HUES64 (cell line): Measurements from ENCODE around the gene APOB.

Experiments
- H3K27ac ChIP-seq: 2 replicates; pipeline ENCODE4 v1.7.0; 2013; ENCODE audit warnings: low read depth, low read length, inconsistent platforms
- H3K27me3 ChIP-seq: 2 replicates; pipeline ENCODE4 v1.6.1; 2013; ENCODE audit warnings: mild to moderate bottlenecking, low read length; ENCODE audit not compliant: insufficient read depth
- H3K36me3 ChIP-seq: 2 replicates; pipeline ENCODE4 v1.6.1; 2013; ENCODE audit warnings: mild to moderate bottlenecking, low read length; ENCODE audit not compliant: insufficient read depth
- H3K4me1 ChIP-seq: 2 replicates; pipeline ENCODE4 v1.6.1; 2013; ENCODE audit warnings: mild to moderate bottlenecking, low read length, moderate library complexity; ENCODE audit not compliant: insufficient read depth
- H3K4me3 ChIP-seq: 2 replicates; pipeline ENCODE4 v1.5.1; 2013; ENCODE audit warnings: mild to moderate bottlenecking, low read length, moderate library complexity
- H3K9ac ChIP-seq: 2 replicates; pipeline ENCODE4 v1.6.1; 2013; ENCODE audit warnings: mild to moderate bottlenecking, low read depth, low read length
- H3K9me3 ChIP-seq: 2 replicates; pipeline ENCODE4 v1.6.1; 2013; ENCODE audit warnings: low read depth, low read length; ENCODE audit not compliant: insufficient read depth
- WGBS: fragments of 150-250, 120-280 bp; methylation state at CpG from one replicate; pipeline ENCODE4 v1.1.7; 2013; ENCODE audit warnings: missing lambda C conversion rate; 5-methylcytosine and 5-hydroxymethylcytosine counted together

Gene APOB

GRCh38 chr2:21046506-21046905, 2.6 kb upstream of the APOB start:
- Histone ChIP-seq H3K9ac (no peak overlapping the region), H3K4me1 (peaks cover 14% of the 10 kb centered on the region), H3K36me3 (no peaks in the 10 kb centered on the region), H3K4me3 (no peak overlapping the region), H3K27ac (no peak overlapping the region), H3K27me3 (peaks cover 19% of the 10 kb centered on the region), H3K9me3 (no peaks in the 10 kb centered on the region)
- 94% methylated on average over 2 of the region's 2 CpGs for WGBS

GRCh38 chr2:21044694-21045371, 960 bp upstream of the APOB start:
- Histone ChIP-seq H3K36me3 (no peaks in the 10 kb centered on the region), H3K9me3 (no peaks in the 10 kb centered on the region), H3K9ac (no peak overlapping the region), H3K4me1 (peaks cover 14% of the 10 kb centered on the region), H3K4me3 (peak overlapping the region; percentile 64; the same call in 1 of the 2 replicates), H3K27ac (no peak overlapping the region), H3K27me3 (peaks cover 19% of the 10 kb centered on the region)
- WGBS: 89% methylated on average over 20 of the region's 20 CpGs

GRCh38 chr2:21042958-21043743, 722 bp downstream of the APOB start:
- H3K27ac ChIP-seq: no peak overlapping the region
- H3K27me3 ChIP-seq: peaks cover 19% of the 10 kb centered on the region
- H3K9ac ChIP-seq: peak overlapping the region; percentile 46; the same call in 1 of the 2 replicates
- no peaks in the 10 kb centered on the region for H3K9me3 ChIP-seq
- H3K4me1 ChIP-seq: peaks cover 14% of the 10 kb centered on the region
- under 1% methylated on average over 24 of the region's 25 CpGs for WGBS
- no peaks in the 10 kb centered on the region for H3K36me3 ChIP-seq
- H3K4me3 ChIP-seq: peak overlapping the region; percentile 64

GRCh38 chr2:21042708-21042957, 1.2 kb downstream of the APOB start:
- Histone ChIP-seq H3K4me1 (peaks cover 9% of the 10 kb centered on the region), H3K27me3 (peaks cover 19% of the 10 kb centered on the region), H3K4me3 (no peak overlapping the region), H3K27ac (no peak overlapping the region), H3K9ac (no peak overlapping the region), H3K9me3 (no peaks in the 10 kb centered on the region), H3K36me3 (no peaks in the 10 kb centered on the region)
- 30% methylated on average over 4 of the region's 5 CpGs for WGBS

GRCh38 chr2:21041943-21042707, 1.7 kb downstream of the APOB start:
- H3K4me3 ChIP-seq: no peak overlapping the region
- WGBS: 89% methylated on average over 16 of the region's 16 CpGs
- peaks cover 19% of the 10 kb centered on the region for H3K27me3 ChIP-seq

GRCh38 chr2:21041462-21041861, 2.4 kb downstream of the APOB start:
- Histone ChIP-seq H3K9me3 (no peaks in the 10 kb centered on the region), H3K4me1 (no peaks in the 10 kb centered on the region; the same call in 1 of the 2 replicates), H3K27me3 (peaks cover 19% of the 10 kb centered on the region), H3K36me3 (no peaks in the 10 kb centered on the region), H3K9ac (no peak overlapping the region), H3K4me3 (no peak overlapping the region), H3K27ac (no peak overlapping the region)
- 88% methylated on average over 3 of the region's 4 CpGs for WGBS

More at GRCh38 chr2:21041943-21042707, 1.7 kb downstream of the APOB start:
- Histone ChIP-seq H3K27ac (no peak overlapping the region), H3K9me3 (no peaks in the 10 kb centered on the region), H3K9ac (no peak overlapping the region), H3K4me1 (peaks cover 4% of the 10 kb centered on the region), H3K36me3 (no peaks in the 10 kb centered on the region)

GRCh38 chr2:21040468-21041377, 3.1 kb downstream of the APOB start:
- no peak overlapping the region for H3K27ac ChIP-seq
- H3K9me3 ChIP-seq: no peaks in the 10 kb centered on the region
- peaks cover 19% of the 10 kb centered on the region for H3K27me3 ChIP-seq
- H3K9ac ChIP-seq: no peak overlapping the region
- no peaks in the 10 kb centered on the region; the same call in 1 of the 2 replicates for H3K4me1 ChIP-seq
- no peak overlapping the region for H3K4me3 ChIP-seq
- H3K36me3 ChIP-seq: no peaks in the 10 kb centered on the region
- WGBS: 88% methylated on average over 13 of the region's 14 CpGs

GRCh38 chr2:21039979-21040467, 3.9 kb downstream of the APOB start:
- Histone ChIP-seq H3K4me1 (no peaks in the 10 kb centered on the region; the same call in 1 of the 2 replicates), H3K36me3 (no peaks in the 10 kb centered on the region), H3K27me3 (peaks cover 13% of the 10 kb centered on the region), H3K4me3 (no peak overlapping the region), H3K9ac (no peak overlapping the region), H3K27ac (no peak overlapping the region), H3K9me3 (no peaks in the 10 kb centered on the region)
- 90% methylated on average over 10 of the region's 10 CpGs for WGBS

GRCh38 chr2:21039080-21039556, 4.8 kb downstream of the APOB start:
- no peaks in the 10 kb centered on the region; the same call in 1 of the 2 replicates for H3K4me1 ChIP-seq
- H3K27ac ChIP-seq: no peak overlapping the region
- WGBS: 92% methylated on average over 2 of the region's 4 CpGs
- no peak overlapping the region for H3K9ac ChIP-seq
- no peaks in the 10 kb centered on the region for H3K36me3 ChIP-seq
- H3K27me3 ChIP-seq: peaks cover 3% of the 10 kb centered on the region
- no peaks in the 10 kb centered on the region for H3K9me3 ChIP-seq
- H3K4me3 ChIP-seq: no peak overlapping the region

GRCh38 chr2:21038403-21039073, 5.3 kb downstream of the APOB start:
- Histone ChIP-seq H3K9ac (no peak overlapping the region), H3K36me3 (no peaks in the 10 kb centered on the region), H3K4me3 (no peak overlapping the region), H3K4me1 (no peaks in the 10 kb centered on the region; the same call in 1 of the 2 replicates), H3K27me3 (no peaks in the 10 kb centered on the region), H3K9me3 (no peaks in the 10 kb centered on the region), H3K27ac (no peak overlapping the region)
- 89% methylated on average over 4 of the region's 4 CpGs for WGBS
